Placental epithelial cell (primary cell): ENCODE data around the gene AGBL1. TPM values are rescaled to one million over a fixed set of nuclear protein-coding genes. Genes with fewer than 3 reads are reported as not detected.

Experiments used
- small RNA-seq: library from RNA; depleted of rRNA; stranded (forward); fragments of <200 nt; gene quantifications from one replicate; pipeline ENCODE3, GENCODE V24; 2012
- total RNA-seq: library from RNA; depleted of rRNA; stranded (reverse); fragments of >200 nt; gene quantifications from 2 replicates; pipeline ENCODE4 v1.2.3, GENCODE V29; 2012

AGBL1 gene
- not detected in 2 replicates for total RNA-seq

DNA sequence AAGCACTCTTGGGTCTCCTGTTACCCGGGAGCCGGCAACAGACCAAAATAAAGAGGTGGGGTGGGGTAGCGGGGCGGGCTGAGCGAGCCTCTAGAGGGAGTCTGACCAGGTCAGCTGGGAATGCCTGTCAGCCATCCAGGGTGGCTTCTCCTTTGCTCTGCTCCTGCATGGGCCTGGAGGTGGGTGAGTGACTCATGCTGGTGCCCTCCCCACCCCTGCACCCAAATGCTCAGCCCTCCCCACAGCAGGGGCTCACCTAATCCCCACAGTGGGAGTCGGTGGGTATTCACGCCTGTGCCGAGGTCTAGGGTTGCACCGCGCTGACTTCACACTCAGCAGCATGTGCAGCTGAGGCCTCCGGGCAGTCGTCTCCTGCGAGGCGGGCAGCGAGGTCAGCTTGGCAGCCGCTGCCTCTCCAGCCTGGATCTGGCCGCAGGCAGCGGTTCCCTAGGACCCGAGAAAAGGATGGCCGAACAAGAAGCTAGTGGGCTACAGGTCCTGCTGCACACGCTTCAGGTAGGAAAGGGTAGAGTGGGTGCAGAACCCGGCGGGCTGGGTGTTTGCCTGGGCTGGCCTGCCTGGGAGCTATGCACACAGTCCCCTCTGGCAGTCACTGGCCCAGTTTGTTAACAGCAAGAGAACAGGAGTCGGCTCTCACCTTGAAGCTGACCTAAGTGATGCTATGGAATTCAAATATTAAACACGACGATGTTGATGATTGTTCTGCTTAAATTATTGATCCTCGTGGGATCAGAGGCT, at the start of gene AGBL1:
TSS of gene AGBL1 (plus strand) at position 364 of the 759 bp plus-strand sequence.

Small RNA genes within 50 kb of the gene (small RNA-seq; reads per million reads assigned to genes)
- gene RF00284: not detected
- not detected for gene RNA5SP400
